Liver (tissue), 9 donors: Measurements from ENCODE around the gene ST6GALNAC2. TPM values are rescaled to one million over a fixed set of nuclear protein-coding genes. Genes with fewer than 3 reads are reported as not detected.
A peak's percentile ranks its signal among the peaks of the same experiment; 100 is the strongest.

Experiments
- DNase-seq: peaks from one replicate; pipeline ENCODE4 v3.0.0-alpha.2; 2017; ENCODE audit warnings: low spot score
- H3K27ac ChIP-seq, 2 donors: one replicate each; pipeline ENCODE4 v1.7.0; 2013; ENCODE audit warnings: inconsistent platforms in 2 of 2, low read length in 2 of 2, control low read depth in 1 of 2, low read depth in 1 of 2, mild to moderate bottlenecking in 1 of 2
- H3K27me3 ChIP-seq, 4 donors: one replicate each; pipeline versions ENCODE4 v1.6.1 to v1.7.0; 2013; ENCODE audit warnings: low read length in 3 of 4, inconsistent platforms in 1 of 4, mild to moderate bottlenecking in 1 of 4, moderate library complexity in 1 of 4; ENCODE audit not compliant: control insufficient read depth in 4 of 4, insufficient read depth in 4 of 4
- H3K36me3 ChIP-seq, 4 donors: one replicate each; pipeline versions ENCODE4 v1.6.1 to v1.7.0; 2013; ENCODE audit warnings: low read length in 3 of 4, mild to moderate bottlenecking in 3 of 4, low read depth in 1 of 4, moderate library complexity in 1 of 4; ENCODE audit not compliant: control insufficient read depth in 4 of 4, insufficient read depth in 3 of 4
- H3K4me1 ChIP-seq, 4 donors: one replicate each; pipeline versions ENCODE4 v1.6.1 to v1.7.0; 2013; ENCODE audit warnings: low read length in 3 of 4, mild to moderate bottlenecking in 3 of 4, moderate library complexity in 1 of 4; ENCODE audit not compliant: control insufficient read depth in 4 of 4, insufficient read depth in 4 of 4
- H3K4me3 ChIP-seq, 3 donors: one replicate each; pipeline versions ENCODE4 v1.6.1 to v1.7.0; 2013; ENCODE audit warnings: low read length in 3 of 3, control low read depth in 1 of 3, low read depth in 1 of 3, mild to moderate bottlenecking in 1 of 3
- H3K9ac ChIP-seq, 2 donors: one replicate each; pipeline ENCODE4 v1.7.0; 2013; ENCODE audit warnings: low read length in 2 of 2, mild to moderate bottlenecking in 2 of 2, moderate library complexity in 2 of 2, control low read depth in 1 of 2, low read depth in 1 of 2
- H3K9me3 ChIP-seq, 4 donors: one replicate each; pipeline versions ENCODE4 v1.6.1 to v1.7.0; 2013; ENCODE audit warnings: low read length in 3 of 4; ENCODE audit not compliant: control insufficient read depth in 4 of 4
- ATF3 ChIP-seq: IDR thresholded peaks from 2 replicates; pipeline ENCODE4 v1.6.1; 2016; ENCODE audit warnings: antibody characterized with exemption
- CTCF ChIP-seq: fragments of 150-350 bp; IDR thresholded peaks from 2 replicates; pipeline ENCODE4 v1.5.1; 2017; ENCODE audit warnings: improper control_type of control experiment, low read depth, low read length; ENCODE audit not compliant: missing input control
- EGR1 ChIP-seq, 2 donors: IDR thresholded peaks; 2 replicates each; pipeline ENCODE4 v1.6.1; 2016 to 2018; ENCODE audit warnings: antibody characterized with exemption in 2 of 2, low read depth in 2 of 2
- FOXA1 ChIP-seq: IDR thresholded peaks from 2 replicates; pipeline ENCODE4 v1.6.1; 2016; ENCODE audit warnings: antibody characterized with exemption
- FOXA2 ChIP-seq: IDR thresholded peaks from 2 replicates; pipeline ENCODE4 v1.6.1; 2016; ENCODE audit warnings: antibody characterized with exemption
- GABPA ChIP-seq, 2 donors: IDR thresholded peaks in 1 of 2; conservative IDR thresholded peaks in 1 of 2; 2 replicates each; pipeline ENCODE4 v1.6.1; 2016; ENCODE audit warnings: antibody characterized with exemption in 2 of 2, mild to moderate bottlenecking in 1 of 2, moderate library complexity in 1 of 2
- HNF4A ChIP-seq, 2 donors: conservative IDR thresholded peaks; 2 replicates each; pipeline ENCODE4 v1.6.1; 2016; ENCODE audit warnings: antibody characterized with exemption in 2 of 2, mild to moderate bottlenecking in 2 of 2
- HNF4G ChIP-seq: IDR thresholded peaks from 2 replicates; pipeline ENCODE4 v1.6.1; 2016; ENCODE audit warnings: antibody characterized with exemption
- JUND ChIP-seq, 2 donors: IDR thresholded peaks; 2 replicates each; pipeline ENCODE4 v1.6.1; 2016; ENCODE audit warnings: antibody characterized with exemption in 2 of 2
- MAX ChIP-seq: IDR thresholded peaks from 2 replicates; pipeline ENCODE4 v1.6.1; 2016; ENCODE audit warnings: antibody characterized with exemption
- NR2F2 ChIP-seq: IDR thresholded peaks from 2 replicates; pipeline ENCODE4 v1.6.1; 2016; ENCODE audit warnings: antibody characterized with exemption
- RAD21 ChIP-seq, 2 donors: IDR thresholded peaks; 2 replicates each; pipeline ENCODE4 v1.6.1; 2016; ENCODE audit warnings: antibody characterized with exemption in 2 of 2, mild to moderate bottlenecking in 2 of 2
- REST ChIP-seq: IDR thresholded peaks from 2 replicates; pipeline ENCODE4 v1.6.1; 2016; ENCODE audit warnings: antibody characterized with exemption, mild to moderate bottlenecking
- RXRA ChIP-seq, 2 donors: IDR thresholded peaks; 2 replicates each; pipeline ENCODE4 v1.6.1; 2017 to 2018; ENCODE audit warnings: antibody characterized with exemption in 2 of 2, mild to moderate bottlenecking in 1 of 2
- SP1 ChIP-seq: IDR thresholded peaks from 2 replicates; pipeline ENCODE4 v1.6.1; 2018; ENCODE audit warnings: antibody characterized with exemption, mild to moderate bottlenecking
- TAF1 ChIP-seq: conservative IDR thresholded peaks from 2 replicates; pipeline ENCODE4 v1.6.1; 2016; ENCODE audit warnings: antibody characterized with exemption, mild to moderate bottlenecking
- YY1 ChIP-seq: IDR thresholded peaks from 2 replicates; pipeline ENCODE4 v1.6.1; 2016; ENCODE audit warnings: antibody characterized with exemption, mild to moderate bottlenecking
- ZBTB33 ChIP-seq: IDR thresholded peaks from 2 replicates; pipeline ENCODE4 v1.6.1; 2016; ENCODE audit warnings: antibody characterized with exemption
- WGBS: extraction: QIAGEN DNeasy Blood & Tissue Kit; methylation state at CpG from one replicate; pipeline ENCODE4 v1.1.7; 2013; 5-methylcytosine and 5-hydroxymethylcytosine counted together
- polyA plus RNA-seq, 2 donors: library from polyadenylated mRNA; stranded (reverse) in 1 of 2; unstranded in 1 of 2; fragments of 200-250 nt in 1 of 2; fragments of >200 nt in 1 of 2; fragmentation: Nextera tagmentation in 1 of 2; extraction: Ambion mirVana in 1 of 2; gene quantifications; one replicate each; pipeline versions ENCODE4 v1.2.1 to v1.2.3, GENCODE V29; 2013 to 2015
- total RNA-seq, 2 donors: library from RNA; depleted of rRNA; stranded (reverse); fragments of >200 nt; gene quantifications; one replicate each; pipeline ENCODE4 v1.2.3, GENCODE V29; 2014
- donor health status: healthy.
- donor health status: healthy.
- donor health status: healthy.
- donor health status: healthy.
- donor health status: healthy.

Gene ST6GALNAC2
- total and polyA plus RNA-seq, 4 donors = 0.52 to 2.6 (median 1.1) TPM

- no peaks in the 10 kb centered on the region for H3K27me3 ChIP-seq
- H3K4me1 ChIP-seq = peaks cover 0 to 3% (median 0%) of the 10 kb centered on the region in 4 donors
- DNase-seq = peak; percentile 85
- TF ChIP-seq CTCF (peak; percentile 93), RAD21 (IDR thresholded peaks at IDR 0.05) (peak; percentile 90 to 93), JUND (IDR thresholded peaks at IDR 0.05) (no peak)
- no peaks in the 10 kb centered on the region for H3K36me3 ChIP-seq
- H3K4me3 ChIP-seq = no peak overlapping the region
- H3K9ac ChIP-seq = no peak overlapping the region
- WGBS = 29% methylated on average over 18 of the region's 18 CpGs
- no peaks in the 10 kb centered on the region for H3K9me3 ChIP-seq
- H3K27ac ChIP-seq = no peak overlapping the region
These were observed 37.8 kb upstream of the ST6GALNAC2 start for GRCh38 chr17:76623271-76624146.

- Histone ChIP-seq H3K27ac (no peak overlapping the region), H3K4me1 (peaks cover 0 to 7% (median 5%) of the 10 kb centered on the region in 4 donors), H3K9me3 (no peaks in the 10 kb centered on the region), H3K27me3 (no peaks in the 10 kb centered on the region), H3K4me3 (no peak overlapping the region), H3K9ac (no peak overlapping the region), H3K36me3 (no peaks in the 10 kb centered on the region)
- TF ChIP-seq ATF3 (no peak), FOXA2 (no peak), GABPA (IDR thresholded peaks at IDR 0.05 in 1 of 2, conservative IDR thresholded peaks at IDR 0.05 in 1 of 2) (no peak), FOXA1 (no peak), RAD21 (IDR thresholded peaks at IDR 0.05) (no peak), ZBTB33 (no peak), CTCF (no peak), JUND (IDR thresholded peaks at IDR 0.05) (no peak), HNF4G (no peak), RXRA (IDR thresholded peaks at IDR 0.05) (no peak), REST (no peak), EGR1 (IDR thresholded peaks at IDR 0.05; ENCODE audit: low read depth in 2 of 2) (no peak), HNF4A (conservative IDR thresholded peaks at IDR 0.05) (no peak), NR2F2 (no peak), MAX (no peak), SP1 (no peak), YY1 (no peak), TAF1 (no peak)
- DNase-seq = no peak
- 94% methylated on average over 2 of the region's 2 CpGs for WGBS
These were observed 32.2 kb upstream of the ST6GALNAC2 start for GRCh38 chr17:76617838-76618237.
